ENCODE measurements around the gene RBM25. TPM values are rescaled to one million over a fixed set of nuclear protein-coding genes. Genes with fewer than 3 reads are reported as not detected.

The RBM25 gene
- total and polyA plus RNA-seq, 4 donors, result 8.4 to 26.2 (median 22.2) TPM

GRCh38 chr14:73136085-73136386 lies 77.7 kb downstream of the RBM25 start:
- peaks cover 5 to 16% (median 9%) of the 10 kb centered on the region in 4 donors for H3K4me1 ChIP-seq (ENCODE audit: control insufficient read depth in 4 of 4, insufficient read depth in 4 of 4, low read length in 3 of 4)
- peaks cover 0 to 2% (median 0%) of the 10 kb centered on the region in 4 donors for H3K36me3 ChIP-seq (ENCODE audit: control insufficient read depth in 4 of 4, insufficient read depth in 3 of 4, low read depth in 1 of 4, low read length in 3 of 4)
- TF ChIP-seq ZBTB33 (IDR thresholded peaks at IDR 0.05) (no peak), FOXA2 (IDR thresholded peaks at IDR 0.05) (no peak), RXRA (IDR thresholded peaks at IDR 0.05) (no peak), HNF4A (conservative IDR thresholded peaks at IDR 0.05) (no peak), YY1 (IDR thresholded peaks at IDR 0.05) (peak; percentile 3), GABPA (IDR thresholded peaks at IDR 0.05 in 1 of 2, conservative IDR thresholded peaks at IDR 0.05 in 1 of 2) (no peak)
- TF ChIP-seq, protein P1, sequence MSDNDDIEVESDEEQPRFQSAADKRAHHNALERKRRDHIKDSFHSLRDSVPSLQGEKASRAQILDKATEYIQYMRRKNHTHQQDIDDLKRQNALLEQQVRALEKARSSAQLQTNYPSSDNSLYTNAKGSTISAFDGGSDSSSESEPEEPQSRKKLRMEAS (IDR thresholded peaks at IDR 0.05), result no peak
- 6% methylated on average over 16 of the region's 16 CpGs for WGBS
- no peak for DNase-seq (ENCODE audit: low spot score)
- peak overlapping the region; percentile 85 to 99 (median 90) for H3K4me3 ChIP-seq (ENCODE audit: low read depth in 1 of 3, low read length in 3 of 3)
- no peaks in the 10 kb centered on the region for H3K9me3 ChIP-seq (ENCODE audit: control insufficient read depth in 4 of 4, low read length in 3 of 4)
- H3K27me3 ChIP-seq (ENCODE audit: control insufficient read depth in 4 of 4, insufficient read depth in 4 of 4, low read length in 3 of 4), result no peaks in the 10 kb centered on the region
- peak overlapping the region; percentile 93 to 94 for H3K27ac ChIP-seq (ENCODE audit: low read depth in 1 of 2, low read length in 2 of 2)
- H3K9ac ChIP-seq (ENCODE audit: low read depth in 1 of 2, low read length in 2 of 2), result no peak overlapping the region

GRCh38 chr14:73136387-73137225 lies 78.3 kb downstream of the RBM25 start, which contains the start of gene PSEN1:
Gene PSEN1, plus strand, starts transcription at chr14:73136507. Its CDS starts 11,513 bp downstream, at chr14:73148020.
- H3K4me3 ChIP-seq (ENCODE audit: low read depth in 1 of 3, low read length in 3 of 3), result peak within 1 kb of the TSS; percentile 85 to 99 (median 90)
- H3K27me3 ChIP-seq (ENCODE audit: control insufficient read depth in 4 of 4, insufficient read depth in 4 of 4, low read length in 3 of 4), result no peaks in the 10 kb centered on the region
- TF ChIP-seq HNF4A (conservative IDR thresholded peaks at IDR 0.05) (peak; percentile 22 to 55), GABPA (IDR thresholded peaks at IDR 0.05 in 1 of 2, conservative IDR thresholded peaks at IDR 0.05 in 1 of 2) (peak; percentile 70 to 91), REST (IDR thresholded peaks at IDR 0.05) (peak; percentile 10), RXRA (IDR thresholded peaks at IDR 0.05) (peak in 1 of 2 donors; percentile 17), SP1 (IDR thresholded peaks at IDR 0.05) (peak; percentile 36), FOXA2 (IDR thresholded peaks at IDR 0.05) (no peak), CTCF (IDR thresholded peaks at IDR 0.05; ENCODE audit: low read depth, low read length, missing input control) (no peak)
- H3K9me3 ChIP-seq (ENCODE audit: control insufficient read depth in 4 of 4, low read length in 3 of 4), result no peaks in the 10 kb centered on the region
- H3K9ac ChIP-seq (ENCODE audit: low read depth in 1 of 2, low read length in 2 of 2), result peak within 1 kb of the TSS; percentile 75 to 82
- H3K36me3 ChIP-seq (ENCODE audit: control insufficient read depth in 4 of 4, insufficient read depth in 3 of 4, low read depth in 1 of 4, low read length in 3 of 4), result peaks cover 0 to under 1% (median 0%) of the 10 kb centered on the region in 4 donors
- peak within 1 kb of the TSS; percentile 93 to 94 for H3K27ac ChIP-seq (ENCODE audit: low read depth in 1 of 2, low read length in 2 of 2)
- WGBS, result under 1% methylated on average over 71 of the region's 71 CpGs
- DNase-seq (ENCODE audit: low spot score), result peak; percentile 99
- peaks cover 5 to 16% (median 9%) of the 10 kb centered on the region in 4 donors for H3K4me1 ChIP-seq (ENCODE audit: control insufficient read depth in 4 of 4, insufficient read depth in 4 of 4, low read length in 3 of 4)
